Memory B cell (primary cell): ENCODE results near the gene TINAGL1.

Experiments used
- ATAC-seq: fragments of 150-1000 bp; cut with Tn5 transposase; 2 replicates; pipeline ENCODE4 v1.10.0; 2021; ENCODE audit warnings: low read depth, mild to moderate bottlenecking, moderate library complexity
- DNase-seq, 2 donors: peaks; one replicate each; pipeline ENCODE4 v3.0.0; 2022; ENCODE audit warnings: low spot score in 2 of 2
- H3K27ac Mint-ChIP-seq: one replicate; pipeline ENCODE4 v1.8.0; 2022; ENCODE audit warnings: mild to moderate bottlenecking, moderate library complexity, mixed read lengths
- H3K27me3 Mint-ChIP-seq: one replicate; pipeline ENCODE4 v1.8.0; 2022; ENCODE audit warnings: mixed read lengths
- H3K36me3 Mint-ChIP-seq: one replicate; pipeline ENCODE4 v1.8.0; 2022; ENCODE audit warnings: mild to moderate bottlenecking, mixed read lengths
- H3K4me1 Mint-ChIP-seq: one replicate; pipeline ENCODE4 v1.8.0; 2022; ENCODE audit warnings: mixed read lengths
- H3K4me3 Mint-ChIP-seq: one replicate; pipeline ENCODE4 v1.8.0; 2022; ENCODE audit warnings: mild to moderate bottlenecking, moderate library complexity, mixed read lengths
- H3K9me3 Mint-ChIP-seq: one replicate; pipeline ENCODE4 v1.8.0; 2022; ENCODE audit warnings: mixed read lengths

TINAGL1 gene

DNA sequence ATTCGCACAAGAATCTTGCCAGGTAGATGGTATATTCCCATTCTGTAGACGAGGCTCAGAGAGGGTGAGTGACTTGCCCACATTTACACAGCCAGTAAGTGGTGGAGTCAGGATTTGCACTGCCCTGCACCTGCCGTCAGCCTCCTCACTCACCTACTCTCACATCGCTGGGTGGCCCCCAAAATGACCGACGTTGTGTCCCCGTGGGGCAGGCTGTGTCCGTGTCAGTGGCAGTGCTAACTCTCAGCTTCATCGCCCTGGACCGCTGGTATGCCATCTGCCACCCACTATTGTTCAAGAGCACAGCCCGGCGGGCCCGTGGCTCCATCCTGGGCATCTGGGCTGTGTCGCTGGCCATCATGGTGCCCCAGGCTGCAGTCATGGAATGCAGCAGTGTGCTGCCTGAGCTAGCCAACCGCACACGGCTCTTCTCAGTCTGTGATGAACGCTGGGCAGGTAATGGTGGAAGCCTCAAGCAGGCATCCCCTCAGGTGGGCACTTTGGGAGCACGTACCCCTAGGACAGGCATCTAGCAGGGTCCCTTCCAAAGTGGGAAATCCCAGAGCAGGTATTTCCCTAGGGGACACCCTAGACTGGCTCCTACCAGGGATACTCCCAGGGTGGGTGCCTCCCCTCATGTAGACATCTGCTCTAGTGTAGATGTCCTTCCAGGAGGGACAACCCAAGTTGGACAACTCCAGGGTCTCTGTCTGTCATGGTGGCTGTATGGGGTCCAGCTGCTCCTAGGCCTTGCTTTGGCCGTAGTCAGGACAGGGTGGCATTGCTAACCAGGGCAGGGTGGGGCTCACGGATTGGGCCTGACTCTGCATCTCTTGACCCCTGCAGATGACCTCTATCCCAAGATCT lies 44.5 kb downstream of the TINAGL1 start:
- H3K4me1 Mint-ChIP-seq = peaks cover 10% of the 10 kb centered on the region
- no peak for ATAC-seq
- H3K27me3 Mint-ChIP-seq = peaks cover 15% of the 10 kb centered on the region
- no peak overlapping the region for H3K4me3 Mint-ChIP-seq
- no peaks in the 10 kb centered on the region for H3K9me3 Mint-ChIP-seq
- DNase-seq = no peak
- no peak overlapping the region for H3K27ac Mint-ChIP-seq
- peaks cover 5% of the 10 kb centered on the region for H3K36me3 Mint-ChIP-seq

GRCh38 chr1:31621498-31621820 lies 45.1 kb downstream of the TINAGL1 start:
- no peak overlapping the region for H3K27ac Mint-ChIP-seq
- H3K9me3 Mint-ChIP-seq = no peaks in the 10 kb centered on the region
- ATAC-seq = no peak
- DNase-seq = no peak
- no peak overlapping the region for H3K4me3 Mint-ChIP-seq
- peaks cover 10% of the 10 kb centered on the region for H3K4me1 Mint-ChIP-seq
- H3K27me3 Mint-ChIP-seq = peaks cover 12% of the 10 kb centered on the region
- H3K36me3 Mint-ChIP-seq = peaks cover 5% of the 10 kb centered on the region

- DNase-seq (no peak), ATAC-seq (no peak)
- Mint-ChIP-seq H3K36me3 (peaks cover 9% of the 10 kb centered on the region), H3K4me1 (peaks cover 10% of the 10 kb centered on the region), H3K27me3 (peaks cover 6% of the 10 kb centered on the region), H3K27ac (no peak overlapping the region), H3K4me3 (no peak overlapping the region), H3K9me3 (no peaks in the 10 kb centered on the region)
Observed at GRCh38 chr1:31621847-31622730, 45.8 kb downstream of the TINAGL1 start.

DNA sequence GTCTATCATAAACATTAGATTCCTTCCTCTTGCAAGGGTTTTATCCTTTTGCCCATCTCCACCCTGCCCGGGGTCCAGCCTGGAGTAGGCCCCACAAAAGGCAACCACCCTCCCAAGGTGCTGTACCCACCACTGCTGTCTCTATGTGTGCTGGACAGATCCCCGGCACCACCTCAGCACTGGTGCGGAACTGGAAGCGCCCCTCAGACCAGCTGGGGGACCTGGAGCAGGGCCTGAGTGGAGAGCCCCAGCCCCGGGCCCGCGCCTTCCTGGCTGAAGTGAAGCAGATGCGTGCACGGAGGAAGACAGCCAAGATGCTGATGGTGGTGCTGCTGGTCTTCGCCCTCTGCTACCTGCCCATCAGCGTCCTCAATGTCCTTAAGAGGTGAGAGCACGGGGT lies 47.0 kb downstream of the TINAGL1 start:
- Mint-ChIP-seq H3K4me1 (peaks cover 7% of the 10 kb centered on the region), H3K27ac (no peak overlapping the region), H3K9me3 (no peaks in the 10 kb centered on the region), H3K4me3 (no peak overlapping the region), H3K27me3 (peaks cover 3% of the 10 kb centered on the region), H3K36me3 (peaks cover 13% of the 10 kb centered on the region)
- DNase-seq (no peak), ATAC-seq (no peak)

DNA sequence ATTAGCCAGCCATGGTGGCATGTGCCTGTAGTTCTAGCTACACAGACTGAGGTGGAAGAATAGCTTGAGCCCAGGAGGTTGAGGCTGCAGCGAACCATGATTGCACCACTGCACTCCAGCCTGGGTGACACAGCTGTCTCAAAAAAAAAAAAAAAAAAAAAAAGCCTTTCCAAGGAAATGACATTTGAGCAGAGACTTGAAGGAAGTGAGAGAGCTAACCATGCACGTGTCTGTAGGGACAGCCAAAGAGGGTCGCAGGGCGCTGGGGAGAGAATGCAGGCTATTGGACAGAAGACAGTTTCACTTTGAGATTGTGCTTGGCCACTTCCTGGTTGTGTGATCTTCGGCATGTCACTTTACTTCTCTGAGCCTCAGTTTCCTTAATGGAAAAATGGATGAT lies 48.0 kb downstream of the TINAGL1 start:
- Mint-ChIP-seq H3K36me3 (peaks cover 15% of the 10 kb centered on the region), H3K27ac (no peak overlapping the region), H3K9me3 (no peaks in the 10 kb centered on the region), H3K4me1 (peaks cover 5% of the 10 kb centered on the region), H3K4me3 (no peak overlapping the region), H3K27me3 (peaks cover 3% of the 10 kb centered on the region)
- DNase-seq = no peak
- ATAC-seq = no peak

GRCh38 chr1:31624731-31625514 lies 48.6 kb downstream of the TINAGL1 start:
- Mint-ChIP-seq H3K27ac (no peak overlapping the region), H3K4me3 (no peak overlapping the region), H3K27me3 (no peaks in the 10 kb centered on the region), H3K9me3 (no peaks in the 10 kb centered on the region), H3K4me1 (no peaks in the 10 kb centered on the region), H3K36me3 (peaks cover 19% of the 10 kb centered on the region)
- ATAC-seq (no peak), DNase-seq (no peak)

GRCh38 chr1:31625561-31626222 lies 49.4 kb downstream of the TINAGL1 start:
- DNase-seq = no peak
- no peak for ATAC-seq
- no peaks in the 10 kb centered on the region for H3K4me1 Mint-ChIP-seq
- peak overlapping the region; percentile 65 for H3K27ac Mint-ChIP-seq
- no peaks in the 10 kb centered on the region for H3K27me3 Mint-ChIP-seq
- no peak overlapping the region for H3K4me3 Mint-ChIP-seq
- H3K9me3 Mint-ChIP-seq = no peaks in the 10 kb centered on the region
- H3K36me3 Mint-ChIP-seq = peaks cover 26% of the 10 kb centered on the region

- ATAC-seq = no peak
- Mint-ChIP-seq H3K36me3 (peaks cover 30% of the 10 kb centered on the region), H3K27ac (no peak overlapping the region)
Observed at GRCh38 chr1:31626223-31627207, 50.2 kb downstream of the TINAGL1 start.

DNA sequence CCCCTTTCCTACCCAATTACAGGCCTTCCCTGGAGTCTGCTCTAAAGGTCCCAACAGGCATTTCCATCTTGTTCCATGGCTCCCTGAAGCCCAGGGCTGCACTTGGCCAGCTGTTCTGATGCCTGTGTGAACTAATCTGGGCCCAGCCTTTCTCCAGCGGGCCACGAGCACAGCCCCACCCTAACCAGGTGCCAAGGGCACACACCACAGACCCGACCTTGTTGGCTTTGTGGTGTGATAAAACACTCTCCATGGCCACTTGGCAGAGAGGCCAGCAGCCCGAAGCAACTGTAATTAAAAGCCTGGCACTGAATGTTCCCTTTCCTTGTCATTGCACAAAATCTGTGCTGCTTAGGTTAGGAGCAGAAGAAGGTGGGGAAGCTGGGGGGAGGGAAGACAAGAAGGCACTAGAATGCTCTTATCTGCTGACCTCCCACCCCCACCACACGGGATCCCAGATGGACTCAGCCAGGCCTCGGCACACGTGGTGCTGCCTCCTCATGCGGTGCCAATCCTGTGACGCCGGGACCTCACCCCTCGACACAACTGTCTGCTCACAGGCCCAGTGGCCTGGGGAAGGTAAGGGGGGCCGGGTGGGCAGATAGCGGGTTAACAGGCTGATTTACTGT lies 51.1 kb downstream of the TINAGL1 start:
- H3K9me3 Mint-ChIP-seq = no peaks in the 10 kb centered on the region
- no peaks in the 10 kb centered on the region for H3K4me1 Mint-ChIP-seq
- no peak overlapping the region for H3K27ac Mint-ChIP-seq
- no peaks in the 10 kb centered on the region for H3K27me3 Mint-ChIP-seq
- H3K36me3 Mint-ChIP-seq = peaks cover 33% of the 10 kb centered on the region
- ATAC-seq (no peak), DNase-seq (no peak)
- no peak overlapping the region for H3K4me3 Mint-ChIP-seq

More at GRCh38 chr1:31626223-31627207, 50.2 kb downstream of the TINAGL1 start:
- Mint-ChIP-seq H3K27me3 (no peaks in the 10 kb centered on the region), H3K9me3 (no peaks in the 10 kb centered on the region), H3K4me1 (no peaks in the 10 kb centered on the region), H3K4me3 (no peak overlapping the region)
- no peak for DNase-seq

GRCh38 chr1:31627930-31628559 lies 51.7 kb downstream of the TINAGL1 start:
- H3K4me3 Mint-ChIP-seq = no peak overlapping the region
- DNase-seq = no peak
- H3K27ac Mint-ChIP-seq = no peak overlapping the region
- no peak for ATAC-seq
- H3K36me3 Mint-ChIP-seq = peaks cover 33% of the 10 kb centered on the region
- no peaks in the 10 kb centered on the region for H3K9me3 Mint-ChIP-seq
- H3K4me1 Mint-ChIP-seq = no peaks in the 10 kb centered on the region
- no peaks in the 10 kb centered on the region for H3K27me3 Mint-ChIP-seq

DNA sequence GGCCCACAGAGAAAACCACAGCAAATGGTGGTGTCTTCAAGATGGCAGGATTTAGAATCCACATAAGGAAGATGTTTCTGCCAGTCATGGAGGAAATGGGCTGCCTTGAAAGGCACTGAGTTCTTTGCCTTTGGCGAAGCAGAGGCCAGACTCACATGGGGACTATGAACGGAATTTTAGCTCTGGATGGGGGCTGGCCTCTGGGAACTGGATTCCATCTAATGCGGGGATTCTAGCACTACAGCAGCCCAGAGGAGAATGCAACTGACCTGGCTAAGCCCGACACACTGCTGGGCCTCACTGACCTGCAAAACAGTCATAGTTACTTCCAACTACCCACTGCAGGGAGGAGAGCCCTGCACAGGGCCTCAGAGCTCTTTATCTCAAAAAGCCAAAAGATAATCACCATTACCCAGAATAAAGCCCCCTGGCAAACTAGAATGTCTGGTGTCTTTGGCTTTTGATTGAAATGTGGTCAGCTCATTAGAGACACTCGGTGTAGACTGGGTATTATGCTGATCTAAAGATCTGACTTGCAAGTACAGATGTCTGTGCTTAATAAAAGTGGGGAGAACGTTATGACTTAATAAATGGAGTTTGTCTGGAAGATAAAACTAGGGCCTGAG lies 52.7 kb downstream of the TINAGL1 start:
- DNase-seq (no peak), ATAC-seq (no peak)
- Mint-ChIP-seq H3K4me3 (no peak overlapping the region), H3K36me3 (peaks cover 29% of the 10 kb centered on the region), H3K27ac (no peak overlapping the region), H3K9me3 (no peaks in the 10 kb centered on the region), H3K27me3 (no peaks in the 10 kb centered on the region), H3K4me1 (no peaks in the 10 kb centered on the region)

DNA sequence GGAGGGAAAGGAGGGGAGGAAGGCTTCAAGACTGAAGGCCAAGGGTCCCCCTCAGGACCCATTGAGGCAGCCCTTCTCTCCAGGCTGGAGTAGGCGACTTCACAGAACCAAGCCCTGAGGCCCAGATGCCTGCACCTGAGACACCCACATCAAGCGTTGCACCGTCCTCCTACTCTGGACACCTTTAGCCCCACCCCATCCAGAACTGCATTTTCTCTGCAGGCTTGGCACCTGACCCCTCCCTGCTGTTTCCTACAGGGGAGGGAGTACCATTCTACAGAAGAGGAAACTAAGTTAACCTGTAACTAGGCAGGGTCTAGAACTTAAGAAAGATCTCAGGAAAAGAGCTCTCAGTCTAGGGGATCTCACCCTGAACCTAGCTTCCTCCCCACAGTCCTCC lies 56.3 kb downstream of the TINAGL1 start:
- Mint-ChIP-seq H3K9me3 (no peaks in the 10 kb centered on the region), H3K4me1 (peaks cover 5% of the 10 kb centered on the region), H3K36me3 (peaks cover 24% of the 10 kb centered on the region), H3K4me3 (no peak overlapping the region), H3K27ac (no peak overlapping the region), H3K27me3 (no peaks in the 10 kb centered on the region)
- DNase-seq (no peak), ATAC-seq (no peak)
